Measurements from ENCODE around the gene NES.

NES gene

DNA sequence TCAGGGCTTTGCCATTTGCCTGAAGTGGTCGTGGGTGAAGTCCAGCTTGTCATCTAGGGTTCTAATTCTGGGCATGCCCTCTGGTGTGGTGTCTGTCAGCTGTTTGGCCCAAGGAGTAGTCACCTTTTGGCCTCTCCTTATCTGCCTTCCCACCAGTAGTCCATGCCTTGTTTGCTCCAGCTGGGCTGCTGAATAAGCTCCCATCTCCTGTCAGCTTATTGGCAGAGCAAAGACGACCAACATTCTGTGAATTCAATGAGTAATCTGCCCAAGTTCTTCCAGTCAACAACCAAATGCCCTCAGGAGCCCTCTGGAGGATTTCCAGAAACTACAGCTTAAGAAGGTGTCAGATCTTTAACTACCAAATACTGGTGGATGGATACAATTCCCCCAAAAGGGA is 28.3 kb downstream of the NES start (continued):
- TF ChIP-seq HOXA7 (CRISPR knock-in tag; IDR thresholded peaks at IDR 0.05; ENCODE audit: borderline replicate concordance) (no peak), WT1 (tag by site-specific recombination; IDR thresholded peaks at IDR 0.05) (no peak), MYNN (tag by site-specific recombination; IDR thresholded peaks at IDR 0.05; ENCODE audit: borderline replicate concordance) (no peak), GLIS2 (tag by site-specific recombination; IDR thresholded peaks at IDR 0.05) (no peak)

DNA sequence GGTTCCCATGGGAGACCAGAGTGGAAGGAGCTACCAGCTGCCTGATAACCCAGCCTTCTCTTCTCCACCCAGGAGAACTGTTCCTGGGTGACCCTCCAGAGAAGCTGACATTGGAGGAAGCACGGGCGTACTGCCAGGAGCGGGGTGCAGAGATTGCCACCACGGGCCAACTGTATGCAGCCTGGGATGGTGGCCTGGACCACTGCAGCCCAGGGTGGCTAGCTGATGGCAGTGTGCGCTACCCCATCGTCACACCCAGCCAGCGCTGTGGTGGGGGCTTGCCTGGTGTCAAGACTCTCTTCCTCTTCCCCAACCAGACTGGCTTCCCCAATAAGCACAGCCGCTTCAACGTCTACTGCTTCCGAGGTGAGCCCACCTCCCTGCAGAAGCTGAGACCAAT is 28.7 kb downstream of the NES start:
- CTCF ChIA-PET = interaction anchor here (0.6 to 6.3 kb wide), 12 partner anchors 9 to 106 kb away, joined by 3 to 91 read pairs (median 4); partner anchors contain the start of gene HAPLN2
- Histone ChIP-seq H3K4me1 (ENCODE audit: control insufficient read depth, insufficient read depth, low read length) (no peaks in the 10 kb centered on the region), H3K4me3 (ENCODE audit: low read depth, low read length) (no peak overlapping the region), H3K27ac (ENCODE audit: extremely low read depth, low read depth, low read length) (no peak overlapping the region), H3K36me3 (ENCODE audit: control insufficient read depth in 2 of 2, insufficient read depth in 1 of 2, low read length in 2 of 2) (no peaks in the 10 kb centered on the region), H3K9me3 (ENCODE audit: control insufficient read depth, insufficient read depth, low read depth, low read length) (no peaks in the 10 kb centered on the region)
- POLR2A ChIA-PET = interaction anchor here (0.6 to 1.2 kb wide), 3 partner anchors 13 to 28 kb away, joined by 3 to 5 read pairs (median 5); partner anchors contain the start of gene NES
- no peak for TF ChIP-seq ZNF112 (tag by site-specific recombination; IDR thresholded peaks at IDR 0.05)
- TF ChIP-seq ZFP69B (tag by site-specific recombination; IDR thresholded peaks at IDR 0.05) = no peak
- TF ChIP-seq ZNF707 (tag by site-specific recombination; IDR thresholded peaks at IDR 0.05) = 0 out of 2 replicates have a peak, but pooled peaks have one; percentile 52
- TF ChIP-seq ZNF670 (tag by site-specific recombination; IDR thresholded peaks at IDR 0.05; ENCODE audit: low read depth) = no peak
- no peak for TF ChIP-seq ZSCAN18 (tag by site-specific recombination; IDR thresholded peaks at IDR 0.05)

GRCh38 chr1:156647351-156647750 is 29.9 kb downstream of the NES start:
- TF ChIP-seq, protein P1, sequence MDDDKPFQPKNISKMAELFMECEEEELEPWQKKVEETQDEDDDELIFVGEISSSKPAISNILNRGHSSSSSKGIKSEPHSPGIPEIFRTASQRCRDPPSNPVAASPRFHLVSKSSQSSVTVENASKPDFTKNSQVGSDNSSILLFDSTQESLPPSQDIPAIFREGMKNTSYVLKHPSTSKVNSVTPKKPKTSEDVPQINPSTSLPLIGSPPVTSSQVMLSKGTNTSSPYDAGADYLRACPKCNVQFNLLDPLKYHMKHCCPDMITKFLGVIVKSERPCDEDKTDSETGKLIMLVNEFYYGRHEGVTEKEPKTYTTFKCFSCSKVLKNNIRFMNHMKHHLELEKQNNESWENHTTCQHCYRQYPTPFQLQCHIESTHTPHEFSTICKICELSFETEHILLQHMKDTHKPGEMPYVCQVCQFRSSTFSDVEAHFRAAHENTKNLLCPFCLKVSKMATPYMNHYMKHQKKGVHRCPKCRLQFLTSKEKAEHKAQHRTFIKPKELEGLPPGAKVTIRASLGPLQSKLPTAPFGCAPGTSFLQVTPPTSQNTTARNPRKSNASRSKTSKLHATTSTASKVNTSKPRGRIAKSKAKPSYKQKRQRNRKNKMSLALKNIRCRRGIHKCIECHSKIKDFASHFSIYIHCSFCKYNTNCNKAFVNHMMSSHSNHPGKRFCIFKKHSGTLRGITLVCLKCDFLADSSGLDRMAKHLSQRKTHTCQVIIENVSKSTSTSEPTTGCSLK (tag by site-specific recombination; IDR thresholded peaks at IDR 0.05) = no peak
- TF ChIP-seq ZNF341 (tag by site-specific recombination; IDR thresholded peaks at IDR 0.05; ENCODE audit: low read depth) = no peak
- no peak for TF ChIP-seq SP7 (tag by site-specific recombination; IDR thresholded peaks at IDR 0.05)
- no peak for TF ChIP-seq ZNF792 (tag by site-specific recombination; IDR thresholded peaks at IDR 0.05)
- TF ChIP-seq ZBTB7A (tag by site-specific recombination; IDR thresholded peaks at IDR 0.05; ENCODE audit: low read depth) = no peak
- TF ChIP-seq, protein P2, sequence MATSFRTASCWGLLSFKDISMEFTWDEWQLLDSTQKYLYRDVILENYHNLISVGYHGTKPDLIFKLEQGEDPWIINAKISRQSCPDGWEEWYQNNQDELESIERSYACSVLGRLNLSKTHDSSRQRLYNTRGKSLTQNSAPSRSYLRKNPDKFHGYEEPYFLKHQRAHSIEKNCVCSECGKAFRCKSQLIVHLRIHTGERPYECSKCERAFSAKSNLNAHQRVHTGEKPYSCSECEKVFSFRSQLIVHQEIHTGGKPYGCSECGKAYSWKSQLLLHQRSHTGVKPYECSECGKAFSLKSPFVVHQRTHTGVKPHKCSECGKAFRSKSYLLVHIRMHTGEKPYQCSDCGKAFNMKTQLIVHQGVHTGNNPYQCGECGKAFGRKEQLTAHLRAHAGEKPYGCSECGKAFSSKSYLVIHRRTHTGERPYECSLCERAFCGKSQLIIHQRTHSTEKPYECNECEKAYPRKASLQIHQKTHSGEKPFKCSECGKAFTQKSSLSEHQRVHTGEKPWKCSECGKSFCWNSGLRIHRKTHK (tag by site-specific recombination; IDR thresholded peaks at IDR 0.05) = no peak
- no peak for TF ChIP-seq ATF2 (tag by site-specific recombination; IDR thresholded peaks at IDR 0.05; ENCODE audit: low read depth)
- no peak for TF ChIP-seq ZNF560 (tag by site-specific recombination; IDR thresholded peaks at IDR 0.05; ENCODE audit: borderline replicate concordance)
- TF ChIP-seq ZSCAN23 (tag by site-specific recombination; IDR thresholded peaks at IDR 0.05) = no peak
- no peak for TF ChIP-seq SCRT2 (tag by site-specific recombination; IDR thresholded peaks at IDR 0.05)
- no peaks in the 10 kb centered on the region for H3K4me1 ChIP-seq (ENCODE audit: control insufficient read depth, insufficient read depth, low read length)
- ChIA-PET CTCF (interaction anchor here (1.1 to 6.3 kb wide), 2 partner anchors 22 to 42 kb away, joined by 3 to 91 read pairs; no protein-coding TSS in a partner anchor), POLR2A (no interaction called here)
- no peaks in the 10 kb centered on the region for H3K9me3 ChIP-seq (ENCODE audit: control insufficient read depth, insufficient read depth, low read depth, low read length)
- H3K4me3 ChIP-seq (ENCODE audit: low read depth, low read length) = no peak overlapping the region
- no peak overlapping the region for H3K27ac ChIP-seq (ENCODE audit: extremely low read depth, low read depth, low read length)
- no peaks in the 10 kb centered on the region for H3K36me3 ChIP-seq (ENCODE audit: control insufficient read depth in 2 of 2, insufficient read depth in 1 of 2, low read length in 2 of 2)

Measured in HEK293 (cell line).